HT-29 (cell line): ENCODE results near the gene HGFAC. TPM values are rescaled to one million over a fixed set of nuclear protein-coding genes. Genes with fewer than 3 reads are reported as not detected.
A peak's percentile ranks its signal among the peaks of the same experiment; 100 is the strongest.

Source experiments
- DNase-seq: peaks from one replicate; pipeline ENCODE4 v3.0.0-alpha.2; 2015; ENCODE audit warnings: low spot score
- total RNA-seq: library from RNA; depleted of rRNA; stranded (reverse); fragments of >200 nt; shearing (Covaris generic); gene quantifications from 2 replicates; pipeline ENCODE4 v1.2.3, GENCODE V29; 2014

Gene HGFAC
- total RNA-seq, 1 experiment from 2014 or later = not detected

DNA sequence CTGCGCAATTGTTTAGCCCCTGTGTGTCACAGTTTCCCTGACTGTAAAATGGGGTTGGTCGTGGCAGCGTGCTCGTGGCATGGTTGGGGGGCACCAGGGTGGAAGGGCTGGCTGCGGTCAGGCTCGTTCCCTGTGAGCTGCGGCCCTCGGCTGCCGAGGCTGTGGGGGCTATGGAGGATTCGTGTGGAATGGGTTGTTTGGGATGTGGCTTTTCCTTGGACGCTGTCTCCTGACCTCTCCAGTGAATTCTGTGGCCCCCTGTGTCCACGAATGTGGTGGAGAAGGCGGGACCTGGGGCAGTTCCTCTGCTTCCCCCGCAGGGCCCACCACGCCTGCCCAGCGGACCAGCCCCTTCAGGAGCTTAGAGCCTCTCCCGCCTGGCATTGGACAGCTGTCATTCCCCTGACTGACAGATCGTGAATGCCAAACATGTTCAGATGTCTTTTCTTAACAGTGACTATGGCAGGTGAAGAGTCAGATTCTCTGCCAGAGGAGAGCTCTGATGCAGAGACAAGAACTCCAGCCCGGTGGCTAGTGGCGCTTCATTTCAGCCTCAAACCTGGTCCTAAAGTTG is 17.2 kb upstream of the HGFAC start:
- no peak for DNase-seq

- DNase-seq = no peak
Measured at GRCh38 chr4:3426465-3427133, 15.2 kb upstream of the HGFAC start.

- no peak for DNase-seq
Measured at GRCh38 chr4:3427134-3427476, 14.7 kb upstream of the HGFAC start.

GRCh38 chr4:3427706-3428446 is 13.9 kb upstream of the HGFAC start:
- no peak for DNase-seq

DNA sequence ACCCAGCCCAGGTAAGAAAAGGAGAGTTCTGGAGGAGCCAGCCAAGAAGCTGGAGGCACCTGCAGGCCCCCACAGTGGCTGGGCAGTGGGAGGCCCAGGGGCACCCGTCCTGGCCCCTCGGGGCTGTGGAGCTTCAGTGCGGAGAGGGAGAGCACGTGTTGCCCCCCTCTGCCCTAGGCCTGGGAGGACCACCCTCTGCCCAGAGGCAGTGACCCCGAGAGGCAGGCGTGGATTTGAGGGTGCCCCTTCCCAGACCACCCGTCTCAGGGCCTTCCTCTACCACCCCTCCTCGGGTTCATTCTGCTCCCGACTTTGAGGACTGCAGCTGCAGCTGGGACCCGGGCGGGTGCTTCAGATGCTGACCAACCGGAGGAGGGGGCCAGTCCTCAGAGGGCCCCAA is 12.1 kb upstream of the HGFAC start:
- no peak for DNase-seq

- DNase-seq = no peak
Measured at GRCh38 chr4:3430524-3430923, 11.2 kb upstream of the HGFAC start.

- no peak for DNase-seq
Measured at GRCh38 chr4:3431446-3431993, 10.2 kb upstream of the HGFAC start.

- DNase-seq = no peak
Measured at GRCh38 chr4:3432381-3432790, 9.4 kb upstream of the HGFAC start.

DNA sequence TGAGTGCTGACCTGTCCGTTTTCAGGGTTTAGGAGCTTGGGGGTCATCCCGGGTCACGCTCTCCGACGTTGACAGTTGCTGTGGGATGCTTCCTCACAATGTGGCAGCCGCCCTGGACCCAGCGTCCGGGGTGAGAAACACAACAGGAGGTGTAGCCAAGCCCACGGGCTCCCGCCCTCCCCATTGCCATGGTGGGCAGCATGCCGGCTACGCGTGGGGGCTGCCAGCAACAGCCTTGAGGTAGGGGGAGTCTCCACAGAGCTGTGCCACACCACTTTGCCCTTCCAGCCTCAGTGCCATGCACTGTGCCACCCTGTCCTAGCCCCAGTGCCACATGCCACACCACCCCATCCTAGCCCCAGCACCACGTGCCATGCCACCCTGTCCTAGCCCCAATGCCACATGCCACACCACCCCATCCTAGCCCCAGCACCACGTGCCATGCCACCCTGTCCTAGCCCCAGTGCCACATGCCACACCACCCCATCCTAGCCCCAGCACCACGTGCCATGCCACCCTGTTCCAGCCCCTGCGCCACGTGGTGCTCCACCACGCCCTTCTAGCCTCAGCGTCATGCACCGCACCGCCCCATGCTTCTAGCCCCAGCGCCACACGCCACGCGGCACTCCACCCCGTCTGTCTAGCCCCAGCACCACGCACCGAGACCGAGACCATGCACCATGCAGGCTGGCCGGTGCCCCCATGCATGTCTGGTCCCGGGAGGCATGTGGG is 8.5 kb upstream of the HGFAC start:
- no peak for DNase-seq

GRCh38 chr4:3434881-3435685 is 6.7 kb upstream of the HGFAC start:
- DNase-seq = no peak

- no peak for DNase-seq
Measured at GRCh38 chr4:3435686-3435956, 6.1 kb upstream of the HGFAC start.

- no peak for DNase-seq
Measured at GRCh38 chr4:3436048-3436797, 5.5 kb upstream of the HGFAC start.

- DNase-seq = peak; percentile 72
Measured at GRCh38 chr4:3436798-3437581, 4.8 kb upstream of the HGFAC start.

DNA sequence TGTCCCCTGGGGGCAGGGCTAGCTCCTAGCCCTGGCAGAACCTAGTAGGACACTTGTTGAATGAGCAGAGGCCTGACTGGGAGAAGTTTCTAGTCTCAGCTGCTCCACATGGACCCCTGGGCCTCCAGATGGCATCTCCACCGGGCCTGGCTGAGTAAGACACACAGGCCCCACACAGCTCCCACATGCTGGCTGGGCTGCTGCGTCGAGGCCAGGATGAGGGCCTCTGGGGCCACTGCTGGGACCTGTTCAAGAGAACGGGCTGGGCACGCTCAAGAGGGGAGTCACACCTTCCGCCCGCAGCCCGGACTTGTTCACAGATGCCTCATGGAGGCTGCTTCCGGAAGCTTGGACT is 4.2 kb upstream of the HGFAC start:
- DNase-seq = no peak

DNA sequence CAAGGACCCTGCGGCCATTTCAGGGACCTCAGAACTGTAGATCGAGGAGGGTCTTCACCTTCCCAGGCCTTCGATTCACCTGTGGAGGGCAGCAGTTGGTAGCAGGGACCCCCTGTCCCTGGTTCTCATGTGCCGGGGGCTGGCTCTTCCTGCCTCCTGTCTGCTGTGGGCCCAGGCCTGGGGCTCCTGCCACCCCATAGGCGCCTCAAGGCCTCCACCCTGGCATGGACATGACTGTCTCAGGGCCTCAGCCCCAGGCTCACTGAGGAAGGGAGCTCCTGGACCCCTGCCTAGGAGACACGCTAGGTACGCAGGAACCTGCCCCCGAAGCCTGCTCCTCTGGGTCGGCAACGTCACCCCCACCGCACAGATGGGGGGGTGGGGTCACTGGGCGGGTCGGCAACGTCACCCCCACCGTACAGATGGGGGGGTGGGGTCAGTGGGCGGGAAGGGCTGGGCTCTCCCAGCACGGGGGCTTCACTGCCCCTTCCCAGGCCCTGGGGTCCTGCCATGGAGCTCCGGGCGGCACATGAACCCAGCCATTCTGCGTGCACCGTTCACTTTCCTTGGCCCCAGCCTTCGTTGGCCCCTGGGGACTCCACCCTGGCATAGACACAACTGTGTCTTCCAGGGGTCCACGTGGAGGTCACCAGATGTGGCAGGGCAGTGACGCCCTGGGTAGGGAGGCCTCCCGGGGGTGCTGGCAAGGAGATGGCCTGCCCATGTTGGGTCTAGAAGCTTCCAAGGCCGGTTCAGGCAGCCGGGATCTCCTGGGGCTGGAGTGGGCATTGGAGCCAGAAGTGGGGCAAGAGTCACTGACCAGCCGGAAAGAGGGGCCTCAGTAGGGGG is 3.5 kb upstream of the HGFAC start:
- no peak for DNase-seq

DNA sequence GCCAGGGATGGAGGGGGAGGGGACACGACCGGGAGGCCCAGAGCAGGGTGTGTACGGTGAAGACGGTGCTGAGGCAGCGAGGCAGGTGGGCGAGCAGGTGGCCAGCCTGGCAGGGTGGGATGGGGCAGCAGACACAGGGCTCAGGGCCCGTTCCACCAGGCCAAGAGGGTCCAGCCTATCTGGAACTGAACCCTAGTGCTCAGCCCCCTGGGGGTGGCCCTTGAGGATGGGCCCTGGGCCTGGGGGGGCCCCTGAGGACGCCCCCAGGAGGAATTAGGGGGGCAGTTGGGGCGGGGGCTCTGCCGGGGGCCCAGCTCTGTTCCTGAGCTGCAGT is 3.0 kb upstream of the HGFAC start:
- no peak for DNase-seq

GRCh38 chr4:3439391-3439790 is 2.4 kb upstream of the HGFAC start:
- no peak for DNase-seq

- no peak for DNase-seq
Measured at GRCh38 chr4:3440011-3440410, 1.8 kb upstream of the HGFAC start.

GRCh38 chr4:3440979-3441500 is 728 bp upstream of the HGFAC start:
- no peak for DNase-seq
